PC-9 (cell line): ENCODE data around the gene DCUN1D4. TPM values are rescaled to one million over a fixed set of nuclear protein-coding genes. Genes with fewer than 3 reads are reported as not detected.

ENCODE experiments used
- BruUV-seq: library from RNA; stranded (reverse); fragments of 400-500 nt; replicated peaks from 2 replicates; lab custom pipeline; 2021; lab: Mats Ljungman, UMichigan
- CTCF ChIA-PET: fragments of 300-600 bp; sonication (Branson Sonifier 250); formaldehyde crosslinking; loops from one replicate; lab custom pipeline; 2022; ENCODE audit warnings: antibody characterized with exemption; lab: Charles Lee
- POLR2A ChIA-PET: fragments of 300-600 bp; sonication (Branson Sonifier 250); formaldehyde crosslinking; loops from one replicate; lab custom pipeline; 2022; ENCODE audit warnings: antibody characterized with exemption; ENCODE audit not compliant: unreplicated experiment; lab: Charles Lee
- DNase-seq, 2 experiments: peaks; one replicate each; pipeline versions ENCODE4 v3.0.0 to v3.0.0-alpha.2; 2015 to 2022; ENCODE audit warnings: mixed read lengths in 1 of 2
- H2AFZ ChIP-seq: fragments of 200-600 bp; sonication (generic); 2 replicates; pipeline ENCODE4 v1.8.1; 2017; ENCODE audit warnings: antibody characterized with exemption
- H3F3A ChIP-seq: fragments of 200-600 bp; sonication (generic); 2 replicates; pipeline ENCODE4 v1.8.1; 2017; ENCODE audit warnings: antibody characterized with exemption, mild to moderate bottlenecking, low read depth; ENCODE audit not compliant: insufficient read depth
- H3K27ac ChIP-seq: fragments of 200-600 bp; sonication (generic); 2 replicates; pipeline ENCODE4 v1.6.1; 2016; ENCODE audit warnings: mixed run types
- H3K27me3 ChIP-seq: fragments of 200-600 bp; sonication (generic); 2 replicates; pipeline ENCODE4 v1.6.1; 2016; ENCODE audit warnings: low read depth, mixed run types; ENCODE audit not compliant: insufficient read depth
- H3K36me3 ChIP-seq: fragments of 200-600 bp; sonication (generic); 2 replicates; pipeline ENCODE4 v1.6.1; 2016; ENCODE audit warnings: low read depth, mixed run types
- H3K4me1 ChIP-seq: fragments of 200-600 bp; sonication (generic); replicated peaks from 2 replicates; pipeline ENCODE4 v1.6.1; 2016; ENCODE audit warnings: mixed run types; ENCODE audit not compliant: insufficient read depth
- H3K4me2 ChIP-seq: fragments of 200-600 bp; sonication (generic); 2 replicates; pipeline ENCODE4 v1.6.1; 2017; ENCODE audit warnings: mixed run types
- H3K4me3 ChIP-seq: fragments of 200-600 bp; sonication (generic); 2 replicates; pipeline ENCODE4 v1.6.1; 2016; ENCODE audit warnings: mixed run types
- H3K79me2 ChIP-seq: fragments of 200-600 bp; sonication (generic); 2 replicates; pipeline ENCODE4 v1.6.1; 2017; ENCODE audit warnings: low read depth, mixed run types
- H3K9me2 ChIP-seq: fragments of 200-600 bp; sonication (generic); 2 replicates; pipeline ENCODE4 v1.8.1; 2017; ENCODE audit warnings: mild to moderate bottlenecking; ENCODE audit not compliant: insufficient read depth
- H3K9me3 ChIP-seq: fragments of 200-600 bp; sonication (generic); 2 replicates; pipeline ENCODE4 v1.8.1; 2016; ENCODE audit warnings: low read depth; ENCODE audit not compliant: insufficient read depth
- H4K20me1 ChIP-seq: fragments of 200-600 bp; sonication (generic); 2 replicates; pipeline ENCODE4 v1.8.1; 2017; ENCODE audit not compliant: insufficient read depth
- EZH2 ChIP-seq: fragments of 200-600 bp; sonication (generic); IDR thresholded peaks from 2 replicates; pipeline ENCODE4 v1.8.0; 2017; ENCODE audit warnings: antibody characterized with exemption, low read depth
- intact Hi-C: fragments of 100-400 bp; cut with micrococcal nuclease; formaldehyde crosslinking; loops from one replicate; pipeline ENCODE4 v1.10.0; 2022; ENCODE audit not compliant: unreplicated experiment
- total RNA-seq: library from RNA; stranded (reverse); gene quantifications from 2 replicates; pipeline ENCODE4 v1.2.3, GENCODE V29; 2021
- TF ChIP-seq, protein P1 (sequence below): fragments of 200-600 bp; sonication (generic); conservative IDR thresholded peaks from 2 replicates; pipeline ENCODE4 v1.6.1; 2017; ENCODE audit warnings: mixed run types, antibody characterized with exemption, mild to moderate bottlenecking, moderate library complexity

The DCUN1D4 gene
- total RNA-seq, 1 experiment from 2014 or later, result 24.9 TPM

DNA sequence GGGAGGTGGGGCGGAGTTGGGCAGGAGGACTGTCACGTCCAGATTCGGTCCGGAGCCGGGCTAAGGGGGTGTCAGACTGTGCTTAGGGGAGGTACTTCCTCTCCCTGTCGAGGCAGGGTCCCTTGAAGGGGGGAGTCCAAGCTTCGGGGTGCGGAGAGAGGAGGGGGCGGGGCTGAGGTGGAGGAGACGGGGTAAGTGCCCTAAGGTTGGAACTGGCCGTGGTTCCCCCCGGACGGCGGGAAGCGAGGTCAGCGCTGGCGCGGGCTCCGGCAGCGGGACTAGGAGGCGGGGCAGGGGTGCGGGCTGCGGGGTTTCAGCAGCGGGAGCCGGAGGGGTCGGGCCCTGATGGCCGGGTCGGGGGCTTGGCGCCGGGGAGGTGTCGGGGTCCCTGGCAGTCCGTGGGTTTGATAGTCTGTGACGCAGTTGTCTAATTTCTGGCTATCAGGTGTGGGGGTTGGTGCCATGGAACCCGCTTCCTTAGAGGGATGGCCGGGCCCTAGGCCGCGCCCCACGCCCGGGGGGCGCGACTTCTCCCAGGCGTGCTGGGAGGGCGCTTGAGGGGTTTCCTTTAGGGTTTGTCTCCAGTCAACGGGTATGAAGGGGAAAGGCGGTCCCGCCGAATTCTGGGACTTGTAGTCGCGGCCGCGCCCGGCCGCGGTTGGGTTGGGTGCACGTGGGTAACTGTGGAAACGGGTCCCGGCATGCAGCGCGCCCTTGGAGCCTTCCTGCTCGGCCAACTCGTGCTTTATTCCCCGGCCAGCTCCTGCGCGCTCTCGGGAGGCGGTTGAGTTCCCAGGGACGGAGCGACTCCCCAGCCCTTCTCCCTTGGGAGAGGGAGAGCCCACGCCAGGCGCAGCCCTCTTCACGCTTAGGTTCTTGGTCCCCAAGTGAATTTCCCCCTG lies 1.5 kb downstream of the DCUN1D4 start:
- Histone ChIP-seq H3K27ac (peak overlapping the region; percentile 65; the same call in 1 of the 2 replicates), H3K4me1 (peaks cover 9% of the 10 kb centered on the region), H3K9me2 (no peaks in the 10 kb centered on the region), H3K27me3 (no peaks in the 10 kb centered on the region), H3K4me2 (peak overlapping the region; percentile 98), H3K36me3 (no peaks in the 10 kb centered on the region), H2AFZ (peak overlapping the region; percentile 91), H3K79me2 (peaks cover 46% of the 10 kb centered on the region), H3K4me3 (peak overlapping the region; percentile 73), H4K20me1 (no peaks in the 10 kb centered on the region), H3K9me3 (no peaks in the 10 kb centered on the region), H3F3A (no peaks in the 10 kb centered on the region)
- ChIA-PET POLR2A (no interaction called here), CTCF (no interaction called here)
- peak; percentile 77 to 78 for DNase-seq
- no peak for TF ChIP-seq EZH2
- TF ChIP-seq, protein P1, sequence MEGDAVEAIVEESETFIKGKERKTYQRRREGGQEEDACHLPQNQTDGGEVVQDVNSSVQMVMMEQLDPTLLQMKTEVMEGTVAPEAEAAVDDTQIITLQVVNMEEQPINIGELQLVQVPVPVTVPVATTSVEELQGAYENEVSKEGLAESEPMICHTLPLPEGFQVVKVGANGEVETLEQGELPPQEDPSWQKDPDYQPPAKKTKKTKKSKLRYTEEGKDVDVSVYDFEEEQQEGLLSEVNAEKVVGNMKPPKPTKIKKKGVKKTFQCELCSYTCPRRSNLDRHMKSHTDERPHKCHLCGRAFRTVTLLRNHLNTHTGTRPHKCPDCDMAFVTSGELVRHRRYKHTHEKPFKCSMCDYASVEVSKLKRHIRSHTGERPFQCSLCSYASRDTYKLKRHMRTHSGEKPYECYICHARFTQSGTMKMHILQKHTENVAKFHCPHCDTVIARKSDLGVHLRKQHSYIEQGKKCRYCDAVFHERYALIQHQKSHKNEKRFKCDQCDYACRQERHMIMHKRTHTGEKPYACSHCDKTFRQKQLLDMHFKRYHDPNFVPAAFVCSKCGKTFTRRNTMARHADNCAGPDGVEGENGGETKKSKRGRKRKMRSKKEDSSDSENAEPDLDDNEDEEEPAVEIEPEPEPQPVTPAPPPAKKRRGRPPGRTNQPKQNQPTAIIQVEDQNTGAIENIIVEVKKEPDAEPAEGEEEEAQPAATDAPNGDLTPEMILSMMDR, result no peak
- TSS peak; percentile 32 for BruUV-seq
- intact Hi-C loops, result loop anchor here (2.0 to 10.0 kb wide), 3 partner anchors 98 to 870 kb away; no protein-coding TSS in a partner anchor

DNA sequence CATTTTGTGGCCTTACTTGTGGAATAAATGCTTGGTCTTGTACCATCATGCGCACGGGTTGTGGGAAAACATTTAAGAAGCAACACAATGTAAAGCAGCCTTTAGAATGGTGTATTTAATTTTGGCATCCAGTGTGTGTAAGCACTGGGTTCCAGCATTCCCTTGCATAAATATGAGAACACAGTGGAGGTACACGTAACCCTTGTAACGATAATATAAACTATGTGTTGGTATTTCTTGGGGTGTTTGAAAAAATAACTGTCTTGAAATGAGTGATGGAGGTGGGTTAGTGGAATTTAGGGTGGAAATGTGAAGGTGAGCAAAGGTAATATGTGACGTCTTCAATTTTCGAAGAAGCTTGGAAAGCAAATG lies 2.1 kb downstream of the DCUN1D4 start:
- peak overlapping the region; percentile 91 for H2AFZ ChIP-seq
- no peaks in the 10 kb centered on the region for H3K9me3 ChIP-seq
- H3K9me2 ChIP-seq, result no peaks in the 10 kb centered on the region
- CTCF ChIA-PET, result no interaction called here
- H3K4me3 ChIP-seq, result peak overlapping the region; percentile 73
- peaks cover 50% of the 10 kb centered on the region for H3K79me2 ChIP-seq
- peaks cover 9% of the 10 kb centered on the region for H3K4me1 ChIP-seq
- no TSS peak for BruUV-seq
- POLR2A ChIA-PET, result no interaction called here
- H3K27me3 ChIP-seq, result no peaks in the 10 kb centered on the region
- intact Hi-C loops, result loop anchor here (2.0 to 10.0 kb wide), 2 partner anchors 98 to 870 kb away; no protein-coding TSS in a partner anchor
- no peak for DNase-seq
- no peaks in the 10 kb centered on the region for H3K36me3 ChIP-seq
- peak overlapping the region; percentile 65; the same call in 1 of the 2 replicates for H3K27ac ChIP-seq
- TF ChIP-seq, protein P1, result no peak
- no peak for TF ChIP-seq EZH2
- no peaks in the 10 kb centered on the region for H4K20me1 ChIP-seq
- H3F3A ChIP-seq, result no peaks in the 10 kb centered on the region
- H3K4me2 ChIP-seq, result peak overlapping the region; percentile 98

DNA sequence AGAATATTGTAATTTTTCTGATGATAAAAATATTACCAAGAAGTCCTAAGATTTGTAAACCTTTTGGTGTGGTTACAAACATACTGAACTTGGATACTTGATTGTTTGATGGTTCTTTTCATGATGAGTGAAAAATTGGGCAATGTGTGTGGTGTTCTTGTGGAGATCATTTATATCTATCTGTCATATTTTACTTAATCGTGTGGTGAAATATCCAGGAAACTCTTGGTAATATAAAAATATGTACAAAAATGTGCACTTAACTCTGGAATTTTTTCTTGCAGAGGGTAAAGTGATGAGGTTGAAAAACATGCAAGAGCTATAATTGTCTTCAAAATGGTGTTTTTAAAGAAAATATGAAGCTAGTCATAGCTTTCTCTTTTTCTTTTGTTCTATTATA lies 2.8 kb downstream of the DCUN1D4 start:
- intact Hi-C loops, result loop anchor here (2.0 to 10.0 kb wide), 2 partner anchors 97 to 869 kb away; no protein-coding TSS in a partner anchor
- Histone ChIP-seq H3K9me3 (no peaks in the 10 kb centered on the region), H2AFZ (no peak overlapping the region), H3K4me1 (peaks cover 9% of the 10 kb centered on the region), H3K9me2 (no peaks in the 10 kb centered on the region), H3K36me3 (no peaks in the 10 kb centered on the region), H4K20me1 (no peaks in the 10 kb centered on the region), H3K27ac (no peak overlapping the region), H3F3A (no peaks in the 10 kb centered on the region), H3K4me3 (peak overlapping the region; percentile 73; the same call in 1 of the 2 replicates), H3K4me2 (peak overlapping the region; percentile 98), H3K79me2 (peaks cover 54% of the 10 kb centered on the region), H3K27me3 (no peaks in the 10 kb centered on the region)
- no TSS peak for BruUV-seq
- DNase-seq, result no peak
- ChIA-PET CTCF (no interaction called here), POLR2A (interaction anchor here (0.7 kb wide), 1 partner anchor 866 kb away, joined by 6 read pairs; no protein-coding TSS in a partner anchor)
- TF ChIP-seq, protein P1, result no peak
- no peak for TF ChIP-seq EZH2
